Measurements from ENCODE around the gene RUNX3.
"Not testable (repeated sequence)": the region's sequence is repeated elsewhere in the genome, so short reads cannot be mapped to it uniquely, and the experiment has no call there.

RUNX3 gene

GRCh38 chr1:24911651-24912155, 18.4 kb downstream of the RUNX3 start:
- DNase-seq, result no peak

- no peak for DNase-seq
These were observed 19.1 kb downstream of the RUNX3 start for GRCh38 chr1:24910751-24911650.

- DNase-seq, result no peak
These were observed 19.9 kb downstream of the RUNX3 start for GRCh38 chr1:24910210-24910609.

- no peak for DNase-seq
These were observed 20.6 kb downstream of the RUNX3 start for GRCh38 chr1:24909388-24909898.

GRCh38 chr1:24908591-24909259, 21.4 kb downstream of the RUNX3 start:
- no peak for DNase-seq

GRCh38 chr1:24907587-24908294, 22.3 kb downstream of the RUNX3 start:
- not testable (repeated sequence) for DNase-seq

GRCh38 chr1:24906760-24907490, 23.2 kb downstream of the RUNX3 start:
- no peak for DNase-seq

GRCh38 chr1:24905979-24906720, 23.9 kb downstream of the RUNX3 start:
- DNase-seq, result no peak

- no peak for DNase-seq
These were observed 24.6 kb downstream of the RUNX3 start for GRCh38 chr1:24905355-24905978.

GRCh38 chr1:24904731-24905354, 25.2 kb downstream of the RUNX3 start:
- no peak for DNase-seq

- DNase-seq, result no peak
These were observed 25.9 kb downstream of the RUNX3 start for GRCh38 chr1:24903955-24904730.

GRCh38 chr1:24903560-24903954, 26.5 kb downstream of the RUNX3 start:
- no peak for DNase-seq

- no peak for DNase-seq
These were observed 27.0 kb downstream of the RUNX3 start for GRCh38 chr1:24903011-24903461.

GRCh38 chr1:24902471-24902891, 27.6 kb downstream of the RUNX3 start:
- no peak for DNase-seq

- no peak for DNase-seq
These were observed 28.1 kb downstream of the RUNX3 start for GRCh38 chr1:24901791-24902470.

- DNase-seq, result no peak
These were observed 28.9 kb downstream of the RUNX3 start for GRCh38 chr1:24900985-24901781.

- DNase-seq, result no peak
These were observed 29.6 kb downstream of the RUNX3 start for GRCh38 chr1:24900486-24900849.
